GM19043 (cell line): ENCODE measurements around the gene ASL.
"Not testable (repeated sequence)": the region's sequence is repeated elsewhere in the genome, so short reads cannot be mapped to it uniquely, and the experiment has no call there.

Experiments
- ATAC-seq: cut with Tn5 transposase; IDR thresholded peaks from one replicate; pipeline ENCODE4 v1.9.1; 2021; ENCODE audit warnings: low read depth; ENCODE audit not compliant: unreplicated experiment

Gene ASL

DNA sequence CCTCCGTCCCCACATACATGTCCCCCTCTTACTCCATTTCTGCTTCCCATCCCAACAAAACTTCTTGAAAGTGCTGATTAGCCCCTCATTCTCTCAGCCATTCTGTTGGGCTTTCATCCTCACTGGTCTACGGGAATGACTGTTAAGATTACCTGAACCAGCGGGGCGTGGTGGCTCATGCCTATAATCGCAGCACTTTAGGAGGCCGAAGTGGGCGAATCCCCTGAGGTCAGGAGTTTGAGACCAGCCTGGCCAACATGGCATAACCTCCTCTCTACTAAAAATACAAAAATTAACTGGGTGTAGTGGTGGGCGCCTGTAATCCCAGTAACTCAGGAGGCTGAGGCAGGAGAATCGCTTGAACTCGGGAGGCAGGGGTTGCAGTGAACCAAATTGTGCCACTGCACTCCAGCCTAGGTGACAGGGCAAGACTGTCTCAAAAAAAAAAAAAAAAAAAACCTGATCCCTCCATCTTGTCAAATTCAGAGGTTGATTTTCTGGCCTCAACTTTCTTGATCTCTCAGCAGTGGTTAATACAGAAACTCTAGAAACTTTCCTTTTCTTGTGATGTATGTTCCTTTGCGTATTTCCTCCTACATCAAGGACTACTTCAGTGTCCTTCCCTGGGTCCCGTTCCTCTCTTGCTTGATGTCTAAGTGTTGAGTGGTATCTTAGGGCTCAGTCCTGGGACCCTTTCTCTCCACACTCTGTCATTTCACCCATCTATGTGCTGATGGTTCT is 41.2 kb downstream of the ASL start:
- ATAC-seq = not testable (repeated sequence)

DNA sequence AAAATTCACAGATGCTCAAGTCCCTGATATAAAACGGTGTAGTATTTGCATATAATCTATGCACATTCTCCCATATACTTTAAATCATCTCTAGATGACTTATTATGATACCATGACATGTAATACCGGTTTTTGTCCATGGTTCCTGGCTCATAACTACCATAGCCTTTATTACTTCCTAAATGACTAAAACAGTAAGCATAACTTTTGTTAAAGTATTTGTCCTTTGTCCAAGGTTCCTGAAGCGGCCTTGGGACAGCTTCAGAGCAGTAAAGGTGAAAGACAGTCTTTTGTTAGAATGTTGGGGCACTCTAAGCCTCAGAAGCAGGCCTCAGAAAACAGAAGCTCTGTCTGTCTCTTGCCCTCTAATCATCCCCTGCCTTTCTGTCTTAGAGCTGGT is 43.0 kb downstream of the ASL start:
- ATAC-seq = no peak

DNA sequence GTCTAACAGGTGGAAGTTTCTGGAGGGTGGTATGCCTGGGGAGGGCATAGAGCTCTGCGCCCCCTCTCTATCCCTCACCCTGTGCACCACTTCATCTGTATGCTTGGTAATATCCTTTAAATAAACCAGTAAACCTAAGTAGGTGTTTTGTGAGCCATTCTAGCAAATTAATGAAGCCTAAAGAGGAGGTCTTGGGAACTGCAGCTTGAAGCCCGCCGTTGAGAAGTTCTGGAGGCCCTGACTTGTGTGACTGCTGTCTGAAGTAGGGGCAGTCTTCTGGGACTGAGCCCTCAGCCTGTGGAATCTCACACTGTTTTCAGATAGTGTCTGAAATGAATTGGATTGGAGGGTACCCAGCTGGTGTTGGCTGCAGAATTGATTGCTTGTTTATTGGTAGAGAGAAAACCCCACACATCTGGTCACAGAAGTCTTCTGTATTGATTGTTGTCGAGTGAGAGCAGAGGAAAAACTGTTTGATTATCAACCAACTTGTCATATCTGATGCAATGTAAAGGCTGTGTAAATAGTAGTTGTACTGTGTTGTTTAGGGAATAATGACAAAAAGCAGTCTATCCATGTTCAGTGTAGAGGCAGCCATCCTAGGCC is 43.7 kb downstream of the ASL start:
- no peak for ATAC-seq

DNA sequence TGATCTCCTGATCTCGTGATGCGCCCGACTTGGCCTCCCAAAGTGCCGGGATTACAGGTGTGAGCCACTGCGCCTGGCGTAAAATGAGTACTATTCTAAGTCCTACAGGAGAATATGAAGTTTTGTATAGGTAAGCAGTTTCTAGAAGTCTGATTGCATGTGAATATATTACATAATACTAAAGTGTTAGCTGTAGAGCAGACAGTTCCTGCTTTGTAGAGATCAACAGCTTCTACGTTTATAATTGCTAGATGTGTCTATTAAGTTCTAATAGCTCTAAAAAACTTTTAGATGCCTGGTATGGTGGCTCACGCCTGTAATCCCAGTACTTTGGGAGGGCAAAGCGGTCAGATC is 47.5 kb downstream of the ASL start:
- ATAC-seq = no peak

DNA sequence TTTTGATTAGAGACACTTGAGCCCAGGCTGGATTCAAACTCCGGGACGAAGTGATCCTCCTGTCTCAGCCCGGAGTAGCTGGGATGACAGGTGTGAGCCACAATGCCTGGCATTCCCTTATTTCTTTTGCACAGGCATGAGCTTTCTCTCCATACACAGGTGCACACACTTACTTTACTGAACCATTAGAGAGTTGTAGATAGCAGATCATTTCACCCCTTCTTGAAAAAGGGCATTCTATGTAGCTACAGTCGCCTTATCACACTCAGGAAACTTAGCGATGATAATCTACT is 48.9 kb downstream of the ASL start:
- ATAC-seq = not testable (repeated sequence)

DNA sequence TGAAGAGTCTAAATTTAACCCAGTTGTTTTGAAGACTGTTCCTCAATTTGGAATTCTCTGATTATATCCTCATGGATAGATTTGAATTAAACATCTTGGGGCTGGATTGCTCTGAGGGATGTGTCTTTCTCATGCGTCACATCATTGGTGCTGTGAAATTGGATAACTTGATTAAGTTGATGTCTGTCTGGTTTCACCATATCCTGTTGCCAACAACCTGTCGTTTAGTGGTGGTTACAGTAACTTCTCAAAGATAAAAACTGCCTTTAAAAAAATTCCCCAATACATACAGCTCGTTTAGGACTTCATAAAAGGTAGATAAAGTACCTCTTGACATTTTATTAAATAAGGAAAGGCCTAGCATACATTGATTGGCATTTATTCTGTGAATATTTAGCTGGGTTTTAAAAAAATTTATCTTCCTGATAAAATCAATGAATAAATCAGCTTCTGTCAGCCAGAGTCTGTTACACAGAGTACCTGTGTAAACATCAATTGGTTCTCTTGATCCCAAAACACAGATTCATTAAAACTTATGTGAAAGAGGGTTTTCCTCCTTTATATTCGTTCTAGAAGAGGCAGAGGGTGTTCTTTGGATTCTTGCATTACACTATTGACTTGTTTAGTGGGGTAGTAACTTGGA is 49.6 kb downstream of the ASL start:
- no peak for ATAC-seq

DNA sequence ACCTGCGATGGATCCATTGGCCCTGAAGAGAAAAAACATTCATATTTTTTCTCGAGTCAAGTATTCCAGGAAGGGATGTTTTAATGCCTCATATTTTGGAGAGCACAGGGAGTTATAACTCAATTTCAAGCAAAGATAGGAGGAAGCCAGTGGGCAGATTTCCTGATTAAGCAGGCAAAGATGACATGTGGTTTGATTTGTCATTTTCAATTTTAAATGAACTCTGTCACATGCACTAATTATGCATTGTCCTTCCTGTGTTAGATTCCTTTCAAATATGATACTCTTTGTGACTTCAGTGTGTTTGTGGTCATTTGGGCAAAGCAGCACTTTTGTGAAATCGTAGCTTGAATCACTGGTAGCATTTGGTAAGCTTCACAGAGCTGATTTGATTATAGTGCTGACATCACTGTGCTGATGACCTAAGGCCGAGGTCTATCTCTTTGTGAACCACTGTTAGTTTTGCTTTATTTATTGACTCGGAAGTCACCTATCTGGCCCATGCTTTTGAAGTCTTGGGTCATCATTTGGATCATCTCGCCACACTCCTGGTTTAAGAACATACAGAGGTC is 50.2 kb downstream of the ASL start:
- not testable (repeated sequence) for ATAC-seq

DNA sequence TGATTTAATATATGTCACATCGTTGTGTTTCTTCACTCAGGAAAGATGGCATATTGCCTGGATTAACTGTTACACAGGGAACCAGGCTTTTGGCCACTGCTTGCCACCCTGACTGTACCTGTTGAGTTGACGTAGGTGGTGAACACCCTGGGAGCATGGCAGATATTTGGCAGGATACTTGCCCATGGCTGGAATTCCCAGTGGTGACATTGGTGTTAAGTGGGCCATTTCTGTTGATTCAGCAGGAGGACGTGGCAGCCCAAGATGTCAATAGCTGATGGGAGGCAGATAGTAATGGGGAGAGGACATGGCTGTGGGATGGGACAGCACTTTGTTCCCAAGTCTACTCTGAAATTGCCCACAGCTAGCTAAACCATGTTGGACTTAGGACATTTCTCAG is 51.6 kb downstream of the ASL start:
- ATAC-seq = not testable (repeated sequence)

DNA sequence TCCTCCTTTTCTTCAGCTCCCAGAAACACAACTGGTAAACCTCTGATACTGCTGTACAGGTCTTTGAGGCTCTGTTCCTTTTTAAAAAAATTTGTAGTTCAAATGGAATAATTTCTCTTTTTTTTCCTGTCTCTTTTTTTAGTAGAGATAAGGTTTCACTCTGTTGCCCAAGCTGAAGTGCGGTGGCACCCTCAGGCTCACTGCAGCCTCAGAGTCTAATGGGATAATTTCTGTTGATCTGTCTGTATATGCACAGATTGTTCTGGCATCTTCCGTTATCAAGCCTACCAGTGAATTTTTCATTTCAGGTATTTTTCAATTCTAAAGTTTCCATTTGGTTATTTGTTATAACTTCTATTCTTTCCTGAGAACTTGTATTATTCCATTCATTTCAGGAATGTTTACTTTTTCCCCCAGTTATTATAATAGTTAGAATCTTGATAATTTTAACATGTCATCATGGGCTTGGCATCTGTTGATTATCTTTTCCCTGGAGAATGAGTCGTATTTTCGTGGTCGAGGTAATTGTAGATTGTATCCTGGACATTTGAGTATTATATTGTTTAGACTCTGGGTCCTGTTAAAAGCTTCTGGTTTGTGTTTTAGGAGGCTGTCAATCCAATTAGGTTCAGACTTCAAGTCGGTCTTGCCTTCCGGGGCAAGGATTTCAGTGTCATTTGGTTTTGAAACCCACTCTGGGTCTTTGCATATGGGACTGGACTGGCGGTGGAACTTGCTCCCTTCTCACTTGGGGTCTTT is 63.6 kb downstream of the ASL start:
- no peak for ATAC-seq

DNA sequence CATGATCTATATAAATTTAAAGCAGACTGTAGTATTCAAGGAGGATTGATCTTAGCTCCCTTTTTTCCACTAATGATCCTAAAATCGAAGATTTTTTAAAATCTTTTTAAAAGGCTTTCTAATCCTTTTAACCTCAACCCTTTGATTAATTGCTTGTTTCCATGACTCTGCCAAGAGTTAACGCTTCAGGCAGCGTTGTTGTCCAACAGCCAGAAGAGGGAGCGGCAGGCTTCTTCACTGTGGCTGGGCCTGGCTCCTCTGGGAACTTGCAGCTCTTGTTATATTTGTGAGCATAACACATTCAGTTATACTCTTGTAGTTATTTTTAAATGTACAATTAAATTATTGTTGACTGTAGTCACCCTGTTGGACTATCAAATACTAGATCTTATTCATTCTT is 65.3 kb downstream of the ASL start:
- no peak for ATAC-seq

DNA sequence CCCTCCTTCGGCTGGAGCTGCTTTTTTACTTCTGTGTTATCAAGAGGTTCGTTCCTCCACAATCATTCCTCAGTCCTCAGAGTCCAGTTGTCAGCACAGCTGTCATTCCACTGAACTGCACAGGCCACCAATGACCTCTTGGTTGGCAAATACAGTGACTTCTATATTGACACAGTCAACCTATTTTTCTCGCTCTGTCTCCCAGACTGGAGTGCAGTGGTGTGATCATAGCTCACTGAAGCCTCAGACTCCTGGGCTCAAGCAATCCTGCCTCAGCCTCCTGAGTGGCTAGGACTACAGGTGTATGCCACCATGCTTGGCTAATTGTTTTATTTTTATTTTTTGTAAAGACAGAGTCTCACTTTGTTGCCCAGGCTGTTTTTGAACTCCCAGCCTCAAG is 66.7 kb downstream of the ASL start:
- ATAC-seq = no peak

DNA sequence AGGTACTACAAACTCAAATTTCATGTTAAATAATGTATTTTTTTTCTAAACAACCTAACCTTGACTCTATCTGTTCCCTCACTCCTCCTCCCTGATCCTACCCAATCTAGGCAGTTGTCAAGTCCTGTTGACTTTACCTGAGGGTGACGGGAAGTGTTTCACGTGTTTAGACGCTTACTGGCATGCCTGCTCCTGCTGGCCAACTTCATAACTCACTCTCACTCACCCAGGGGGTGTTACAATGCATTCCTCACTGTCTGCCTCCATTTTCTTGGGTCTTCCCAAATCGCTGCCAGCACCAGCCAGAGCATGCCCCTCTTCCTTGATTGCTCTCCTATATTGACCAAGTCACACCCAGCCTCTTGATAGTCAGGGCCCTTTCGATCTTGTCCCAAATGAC is 67.4 kb downstream of the ASL start:
- ATAC-seq = no peak
